ENCODE data around the gene KRTAP29-1. TPM values are rescaled to one million over a fixed set of nuclear protein-coding genes. Genes with fewer than 3 reads are reported as not detected.

KRTAP29-1 gene
- total RNA-seq, 1 donor from 2014 or later, result not detected

GRCh38 chr17:41298458-41299135 is 4.1 kb downstream of the KRTAP29-1 start:
- H3K36me3 ChIP-seq (ENCODE audit: control insufficient read depth, insufficient read depth, low read length), result no peaks in the 10 kb centered on the region
- TF ChIP-seq, protein P1, sequence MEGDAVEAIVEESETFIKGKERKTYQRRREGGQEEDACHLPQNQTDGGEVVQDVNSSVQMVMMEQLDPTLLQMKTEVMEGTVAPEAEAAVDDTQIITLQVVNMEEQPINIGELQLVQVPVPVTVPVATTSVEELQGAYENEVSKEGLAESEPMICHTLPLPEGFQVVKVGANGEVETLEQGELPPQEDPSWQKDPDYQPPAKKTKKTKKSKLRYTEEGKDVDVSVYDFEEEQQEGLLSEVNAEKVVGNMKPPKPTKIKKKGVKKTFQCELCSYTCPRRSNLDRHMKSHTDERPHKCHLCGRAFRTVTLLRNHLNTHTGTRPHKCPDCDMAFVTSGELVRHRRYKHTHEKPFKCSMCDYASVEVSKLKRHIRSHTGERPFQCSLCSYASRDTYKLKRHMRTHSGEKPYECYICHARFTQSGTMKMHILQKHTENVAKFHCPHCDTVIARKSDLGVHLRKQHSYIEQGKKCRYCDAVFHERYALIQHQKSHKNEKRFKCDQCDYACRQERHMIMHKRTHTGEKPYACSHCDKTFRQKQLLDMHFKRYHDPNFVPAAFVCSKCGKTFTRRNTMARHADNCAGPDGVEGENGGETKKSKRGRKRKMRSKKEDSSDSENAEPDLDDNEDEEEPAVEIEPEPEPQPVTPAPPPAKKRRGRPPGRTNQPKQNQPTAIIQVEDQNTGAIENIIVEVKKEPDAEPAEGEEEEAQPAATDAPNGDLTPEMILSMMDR (IDR thresholded peaks at IDR 0.05; ENCODE audit: insufficient read depth, low read length, poor library complexity, severe bottlenecking), result no peak
- H3K27me3 ChIP-seq (ENCODE audit: control insufficient read depth, insufficient read depth, low read length), result no peaks in the 10 kb centered on the region
- DNase-seq (ENCODE audit: low read depth), result no peak
- H3K4me3 ChIP-seq (ENCODE audit: low read depth, low read length), result no peak overlapping the region

DNA sequence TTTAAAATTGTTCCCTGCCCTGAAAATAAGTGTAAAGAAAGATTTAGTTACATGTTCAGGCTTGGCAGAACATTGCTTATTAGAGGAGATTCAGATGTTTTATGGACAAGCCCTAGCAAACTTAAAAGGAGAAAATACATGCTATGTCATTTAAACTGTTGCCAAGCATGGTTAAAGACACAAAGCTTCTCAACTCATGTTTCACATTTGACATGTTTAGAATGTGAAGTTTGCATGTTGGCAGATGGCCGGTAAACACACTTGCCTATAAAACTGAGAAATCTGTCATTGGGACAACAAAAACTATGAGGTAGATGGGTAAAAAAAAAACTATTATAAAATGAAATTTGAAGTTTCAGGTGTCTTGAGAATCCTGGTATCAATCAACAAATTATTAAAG is 5.8 kb downstream of the KRTAP29-1 start:
- DNase-seq (ENCODE audit: low read depth), result no peak
- TF ChIP-seq, protein P1 (IDR thresholded peaks at IDR 0.05; ENCODE audit: insufficient read depth, low read length, poor library complexity, severe bottlenecking), result no peak
- Histone ChIP-seq H3K27me3 (ENCODE audit: control insufficient read depth, insufficient read depth, low read length) (no peaks in the 10 kb centered on the region), H3K4me3 (ENCODE audit: low read depth, low read length) (no peak overlapping the region), H3K36me3 (ENCODE audit: control insufficient read depth, insufficient read depth, low read length) (no peaks in the 10 kb centered on the region)

GRCh38 chr17:41294016-41294415 is 8.6 kb downstream of the KRTAP29-1 start:
- Histone ChIP-seq H3K4me3 (ENCODE audit: low read depth, low read length) (no peak overlapping the region), H3K36me3 (ENCODE audit: control insufficient read depth, insufficient read depth, low read length) (no peaks in the 10 kb centered on the region), H3K27me3 (ENCODE audit: control insufficient read depth, insufficient read depth, low read length) (no peaks in the 10 kb centered on the region)
- no peak for DNase-seq (ENCODE audit: low read depth)
- TF ChIP-seq, protein P1 (IDR thresholded peaks at IDR 0.05; ENCODE audit: insufficient read depth, low read length, poor library complexity, severe bottlenecking), result no peak

- TF ChIP-seq, protein P1 (IDR thresholded peaks at IDR 0.05; ENCODE audit: insufficient read depth, low read length, poor library complexity, severe bottlenecking), result no peak
- H3K4me3 ChIP-seq (ENCODE audit: low read depth, low read length), result no peak overlapping the region
- no peaks in the 10 kb centered on the region for H3K27me3 ChIP-seq (ENCODE audit: control insufficient read depth, insufficient read depth, low read length)
- no peaks in the 10 kb centered on the region for H3K36me3 ChIP-seq (ENCODE audit: control insufficient read depth, insufficient read depth, low read length)
- DNase-seq (ENCODE audit: low read depth), result no peak
Observed at GRCh38 chr17:41287050-41287449, 15.6 kb downstream of the KRTAP29-1 start.

GRCh38 chr17:41284546-41284945 is 18.1 kb downstream of the KRTAP29-1 start:
- H3K36me3 ChIP-seq (ENCODE audit: control insufficient read depth, insufficient read depth, low read length), result no peaks in the 10 kb centered on the region
- H3K4me3 ChIP-seq (ENCODE audit: low read depth, low read length), result no peak overlapping the region
- TF ChIP-seq, protein P1 (IDR thresholded peaks at IDR 0.05; ENCODE audit: insufficient read depth, low read length, poor library complexity, severe bottlenecking), result no peak
- DNase-seq (ENCODE audit: low read depth), result no peak
- H3K27me3 ChIP-seq (ENCODE audit: control insufficient read depth, insufficient read depth, low read length), result no peaks in the 10 kb centered on the region

GRCh38 chr17:41284043-41284442 is 18.6 kb downstream of the KRTAP29-1 start:
- DNase-seq (ENCODE audit: low read depth), result no peak
- Histone ChIP-seq H3K36me3 (ENCODE audit: control insufficient read depth, insufficient read depth, low read length) (no peaks in the 10 kb centered on the region), H3K27me3 (ENCODE audit: control insufficient read depth, insufficient read depth, low read length) (no peaks in the 10 kb centered on the region), H3K4me3 (ENCODE audit: low read depth, low read length) (no peak overlapping the region)
- TF ChIP-seq, protein P1 (IDR thresholded peaks at IDR 0.05; ENCODE audit: insufficient read depth, low read length, poor library complexity, severe bottlenecking), result no peak
